SK-N-SH (cell line): ENCODE data around the gene PARD3B. TPM values are rescaled to one million over a fixed set of nuclear protein-coding genes. Genes with fewer than 3 reads are reported as not detected.
A peak's percentile ranks its signal among the peaks of the same experiment; 100 is the strongest.

Experiments
- CTCF ChIA-PET: fragments of 300-600, 350-600 bp; formaldehyde crosslinking; extraction: SDS; loops from one replicate; lab custom pipeline; 2021; lab: Yijun Ruan, JAX
- POLR2A ChIA-PET: fragments of 350-600 bp; sonication (Branson Sonifier 250); formaldehyde crosslinking; extraction: SDS; loops from one replicate; lab custom pipeline; 2020; ENCODE audit warnings: antibody characterized with exemption, inconsistent platforms; lab: Yijun Ruan, JAX
- DNase-seq: peaks from one replicate; pipeline ENCODE4 v3.0.0; 2012
- H2AFZ ChIP-seq: fragments of 200-600 bp; sonication (generic); 2 replicates; pipeline ENCODE4 v1.8.1; 2016; ENCODE audit warnings: antibody characterized with exemption, mild to moderate bottlenecking, low read depth
- H3F3A ChIP-seq: fragments of 200-600 bp; sonication (generic); replicated peaks from 2 replicates; pipeline ENCODE3; 2016; ENCODE audit warnings: antibody characterized with exemption, mild to moderate bottlenecking; ENCODE audit not compliant: insufficient read depth
- H3K27ac ChIP-seq, 2 experiments: fragments of 200-500 bp in 1 of 2; fragments of 200-600 bp in 1 of 2; sonication (Bioruptor generic) in 1 of 2; sonication (generic), shearing (Covaris generic) in 1 of 2; 2 replicates each; pipeline versions ENCODE4 v1.5.1 to v1.6.1; 2014 to 2016; ENCODE audit warnings: low read depth in 2 of 2, inconsistent platforms in 1 of 2, low read length in 1 of 2, mild to moderate bottlenecking in 1 of 2, mixed read lengths in 1 of 2
- H3K27me3 ChIP-seq: fragments of 200-600 bp; sonication (generic), shearing (Covaris generic); 2 replicates; pipeline ENCODE4 v1.6.1; 2016; ENCODE audit warnings: mixed run types; ENCODE audit not compliant: insufficient read depth
- H3K36me3 ChIP-seq, 2 experiments: fragments of 200-500 bp in 1 of 2; fragments of 200-600 bp in 1 of 2; sonication (Bioruptor generic) in 1 of 2; sonication (generic) in 1 of 2; replicated peaks in 1 of 2; 2 replicates each; pipeline versions ENCODE3 to v1.5.1; 2014 to 2016; ENCODE audit warnings: low read length in 1 of 2, mild to moderate bottlenecking in 1 of 2; ENCODE audit not compliant: insufficient read depth in 2 of 2, control insufficient read depth in 1 of 2
- H3K4me1 ChIP-seq, 2 experiments: fragments of 200-500 bp in 1 of 2; fragments of 200-600 bp in 1 of 2; sonication (Bioruptor generic) in 1 of 2; sonication (generic), shearing (Covaris generic) in 1 of 2; 2 replicates each; pipeline versions ENCODE4 v1.5.1 to v1.6.1; 2014 to 2016; ENCODE audit warnings: low read depth in 1 of 2, low read length in 1 of 2, mixed run types in 1 of 2; ENCODE audit not compliant: insufficient read depth in 2 of 2, control insufficient read depth in 1 of 2
- H3K4me2 ChIP-seq: fragments of 200-600 bp; sonication (generic), shearing (Covaris generic); 2 replicates; pipeline ENCODE4 v1.6.1; 2017; ENCODE audit warnings: mixed run types
- H3K4me3 ChIP-seq, 2 experiments: fragments of 200-500 bp in 1 of 2; fragments of 200-600 bp in 1 of 2; sonication (Bioruptor generic) in 1 of 2; sonication (generic), shearing (Covaris generic) in 1 of 2; 2 replicates each; pipeline versions ENCODE4 v1.5.1 to v1.8.1; 2014 to 2016; ENCODE audit warnings: low read depth in 2 of 2, inconsistent platforms in 1 of 2, low read length in 1 of 2, mild to moderate bottlenecking in 1 of 2, mixed read lengths in 1 of 2, moderate library complexity in 1 of 2
- H3K79me2 ChIP-seq: fragments of 200-600 bp; sonication (generic); 2 replicates; pipeline ENCODE4 v1.8.1; 2017; ENCODE audit warnings: mild to moderate bottlenecking; ENCODE audit not compliant: insufficient read depth
- H3K9ac ChIP-seq: fragments of 200-600 bp; sonication (generic); 2 replicates; pipeline ENCODE4 v1.6.1; 2017; ENCODE audit warnings: mixed run types
- H3K9me2 ChIP-seq: fragments of 200-600 bp; sonication (generic); 2 replicates; pipeline ENCODE4 v1.6.1; 2017; ENCODE audit warnings: mixed run types
- H3K9me3 ChIP-seq: fragments of 200-600 bp; sonication (generic); 2 replicates; pipeline ENCODE4 v1.6.1; 2017; ENCODE audit warnings: mixed run types, mild to moderate bottlenecking, moderate library complexity
- H4K20me1 ChIP-seq: fragments of 200-600 bp; sonication (generic); 2 replicates; pipeline ENCODE4 v1.6.1; 2017; ENCODE audit warnings: mild to moderate bottlenecking, mixed run types; ENCODE audit not compliant: insufficient read depth
- CHD2 ChIP-seq: fragments of 150-350 bp; IDR thresholded peaks from 2 replicates; pipeline ENCODE4 v1.6.1; 2018; ENCODE audit warnings: low read length; ENCODE audit not compliant: partially characterized antibody
- ELF1 ChIP-seq: IDR thresholded peaks from 2 replicates; pipeline ENCODE4 v1.4.0; 2012
- EP300 ChIP-seq, 2 experiments: IDR thresholded peaks; 2 replicates each; pipeline versions ENCODE4 v1.4.0 to v1.6.1; 2012; ENCODE audit warnings: borderline replicate concordance in 1 of 2, low read depth in 1 of 2, low read length in 1 of 2
- EZH2phosphoT487 ChIP-seq: fragments of 200-600 bp; sonication (generic); IDR thresholded peaks from 2 replicates; pipeline ENCODE4 v1.6.1; 2017; ENCODE audit warnings: low read depth, mixed run types, mild to moderate bottlenecking, antibody characterized with exemption, moderate library complexity, borderline replicate concordance
- FOSL2 ChIP-seq: IDR thresholded peaks from 2 replicates; pipeline ENCODE4 v1.4.0; 2012; ENCODE audit warnings: low read depth, mild to moderate bottlenecking, moderate library complexity, borderline replicate concordance
- FOXJ3 ChIP-seq: sonication (generic); formaldehyde crosslinking; IDR thresholded peaks from 2 replicates; pipeline ENCODE4 v1.5.1; 2020; ENCODE audit warnings: mild to moderate bottlenecking, missing genetic modification reagents
- FOXM1 ChIP-seq: IDR thresholded peaks from 2 replicates; pipeline ENCODE4 v1.4.0; 2012; ENCODE audit warnings: low read depth, mild to moderate bottlenecking
- GABPA ChIP-seq: IDR thresholded peaks from 2 replicates; pipeline ENCODE4 v1.4.0; 2012; ENCODE audit warnings: low read depth, mild to moderate bottlenecking
- GATA2 ChIP-seq: sonication (generic); formaldehyde crosslinking; IDR thresholded peaks from 2 replicates; pipeline ENCODE4 v1.5.0; 2020; ENCODE audit warnings: mild to moderate bottlenecking, missing genetic modification reagents
- JUND ChIP-seq: IDR thresholded peaks from 2 replicates; pipeline ENCODE4 v1.4.0; 2012
- MXI1 ChIP-seq: IDR thresholded peaks from 2 replicates; pipeline ENCODE4 v1.6.1; 2012; ENCODE audit warnings: mild to moderate bottlenecking, low read depth, low read length, improper control_type of control experiment
- NFIC ChIP-seq: IDR thresholded peaks from 2 replicates; pipeline ENCODE4 v1.4.0; 2012; ENCODE audit warnings: borderline replicate concordance
- POLR2AphosphoS5 ChIP-seq: IDR thresholded peaks from 2 replicates; pipeline ENCODE4 v1.6.1; 2012; ENCODE audit warnings: low read depth, low read length
- RAD21 ChIP-seq: IDR thresholded peaks from 2 replicates; pipeline ENCODE4 v1.6.1; 2012; ENCODE audit warnings: mild to moderate bottlenecking, low read length
- RCOR1 ChIP-seq: fragments of 150-350 bp; IDR thresholded peaks from 2 replicates; pipeline ENCODE4 v1.6.1; 2017; ENCODE audit warnings: antibody characterized with exemption, low read length
- RFX5 ChIP-seq: IDR thresholded peaks from 2 replicates; pipeline ENCODE4 v1.6.1; 2012; ENCODE audit warnings: mild to moderate bottlenecking, improper control_type of control experiment, low read length
- SIN3A ChIP-seq: IDR thresholded peaks from 2 replicates; pipeline ENCODE4 v1.6.1; 2012; ENCODE audit warnings: low read depth, mild to moderate bottlenecking, low read length, moderate library complexity, borderline replicate concordance
- TAF1 ChIP-seq: IDR thresholded peaks from 2 replicates; pipeline ENCODE4 v1.6.1; 2012; ENCODE audit warnings: low read depth, mild to moderate bottlenecking, low read length, moderate library complexity, borderline replicate concordance
- TCF12 ChIP-seq: IDR thresholded peaks from 2 replicates; pipeline ENCODE4 v1.4.0; 2012
- TEAD4 ChIP-seq: IDR thresholded peaks from 2 replicates; pipeline ENCODE4 v1.4.0; 2012; ENCODE audit warnings: mild to moderate bottlenecking, borderline replicate concordance; ENCODE audit not compliant: insufficient read depth
- YY1 ChIP-seq: IDR thresholded peaks from 2 replicates; pipeline ENCODE4 v1.4.0; 2012; ENCODE audit warnings: low read depth, mild to moderate bottlenecking
- WGBS: methylation state at CpG from one replicate; pipeline ENCODE4 v1.1.6; 2017; ENCODE audit warnings: low lambda C conversion rate; 5-methylcytosine and 5-hydroxymethylcytosine counted together
- polyA plus RNA-seq, 3 experiments: library from polyadenylated mRNA; depleted of rRNA; stranded (reverse); fragments of >200 nt; gene quantifications; 2 replicates each; pipeline ENCODE4 v1.2.3, GENCODE V29; 2012
- TF ChIP-seq, protein P1 (sequence below): IDR thresholded peaks from 2 replicates; pipeline ENCODE4; 2012
- TF ChIP-seq, protein P2 (sequence below): fragments of 150-350 bp; IDR thresholded peaks from 2 replicates; pipeline ENCODE4 v1.6.1; 2016; ENCODE audit warnings: mild to moderate bottlenecking, low read depth, low read length
- TF ChIP-seq, protein P3 (sequence below): IDR thresholded peaks from 2 replicates; pipeline ENCODE4 v1.6.1; 2012; ENCODE audit warnings: mild to moderate bottlenecking, low read depth, low read length, moderate library complexity
- TF ChIP-seq, protein P4 (sequence below): fragments of 200-600 bp; sonication (generic); IDR thresholded peaks from 2 replicates; pipeline ENCODE4 v1.6.1; 2017; ENCODE audit warnings: antibody characterized with exemption, mild to moderate bottlenecking, moderate library complexity
- TF ChIP-seq, protein P5 (sequence below): IDR thresholded peaks from 2 replicates; pipeline ENCODE4 v1.4.0; 2012; ENCODE audit warnings: low read depth, borderline replicate concordance

The PARD3B gene
- polyA plus RNA-seq, 1 of the 3 experiments (the other 2 are of a cell fraction) = 0.87 TPM

DNA sequence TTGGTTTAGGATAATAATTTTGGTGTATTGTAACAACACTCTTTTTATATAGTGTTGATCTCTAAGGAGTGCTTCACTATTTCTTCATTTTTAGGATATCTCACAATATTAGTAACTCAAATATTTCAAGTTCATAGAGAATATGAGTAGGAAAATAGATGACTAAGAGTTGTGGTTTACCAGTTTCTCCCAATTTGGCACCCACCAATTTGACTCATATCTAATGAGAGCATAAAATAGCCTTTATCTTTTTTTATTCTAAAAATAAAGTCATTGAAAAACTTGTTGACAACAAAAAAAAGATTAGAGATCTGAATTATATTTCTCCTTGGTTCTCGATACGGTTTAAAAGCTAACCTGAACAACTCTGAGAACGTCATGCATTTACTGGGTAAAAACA, 204.0 kb downstream of the PARD3B start:
- Histone ChIP-seq H3K27ac (peak overlapping the region in 1 of 2 experiments; percentile 23; a peak in 1 of 4 replicates), H2AFZ (no peak overlapping the region), H3K79me2 (no peaks in the 10 kb centered on the region), H3F3A (peaks cover 9% of the 10 kb centered on the region), H3K4me1 (peaks cover 0 to 3% of the 10 kb centered on the region in 2 experiments; a peak in 1 of 4 replicates), H4K20me1 (no peaks in the 10 kb centered on the region), H3K27me3 (no peaks in the 10 kb centered on the region), H3K36me3 (no peaks in the 10 kb centered on the region), H3K9me3 (no peaks in the 10 kb centered on the region), H3K9me2 (no peaks in the 10 kb centered on the region), H3K9ac (no peak overlapping the region), H3K4me3 (no peak overlapping the region), H3K4me2 (no peak overlapping the region)
- WGBS = 67% methylated on average over 3 of the region's 3 CpGs
- ChIA-PET POLR2A (no interaction called here), CTCF (no interaction called here)
- no peak for DNase-seq
- TF ChIP-seq CHD2 (no peak), JUND (peak; percentile 57; the same call in 1 of the 2 replicates), GABPA (no peak), FOXJ3 (no peak), EP300 (IDR thresholded peaks at IDR 0.05; ENCODE audit: borderline replicate concordance in 1 of 2, low read depth in 1 of 2, low read length in 1 of 2) (peak in 1 of 2 experiments; percentile 67; a peak in 1 of 4 replicates), RAD21 (no peak), FOXM1 (no peak), POLR2AphosphoS5 (no peak), GATA2 (CRISPR knock-in tag) (no peak), RCOR1 (no peak), EZH2phosphoT487 (no peak), NFIC (peak; percentile 68; the same call in 1 of the 2 replicates), FOSL2 (peak; percentile 56; the same call in 1 of the 2 replicates), TCF12 (peak; percentile 39; the same call in 1 of the 2 replicates), SIN3A (no peak), TEAD4 (no peak), RFX5 (no peak), YY1 (no peak), TAF1 (no peak), ELF1 (no peak), MXI1 (no peak)
- TF ChIP-seq, protein P1, sequence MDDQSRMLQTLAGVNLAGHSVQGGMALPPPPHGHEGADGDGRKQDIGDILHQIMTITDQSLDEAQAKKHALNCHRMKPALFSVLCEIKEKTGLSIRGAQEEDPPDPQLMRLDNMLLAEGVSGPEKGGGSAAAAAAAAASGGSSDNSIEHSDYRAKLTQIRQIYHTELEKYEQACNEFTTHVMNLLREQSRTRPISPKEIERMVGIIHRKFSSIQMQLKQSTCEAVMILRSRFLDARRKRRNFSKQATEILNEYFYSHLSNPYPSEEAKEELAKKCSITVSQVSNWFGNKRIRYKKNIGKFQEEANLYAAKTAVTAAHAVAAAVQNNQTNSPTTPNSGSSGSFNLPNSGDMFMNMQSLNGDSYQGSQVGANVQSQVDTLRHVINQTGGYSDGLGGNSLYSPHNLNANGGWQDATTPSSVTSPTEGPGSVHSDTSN = no peak
- TF ChIP-seq, protein P2, sequence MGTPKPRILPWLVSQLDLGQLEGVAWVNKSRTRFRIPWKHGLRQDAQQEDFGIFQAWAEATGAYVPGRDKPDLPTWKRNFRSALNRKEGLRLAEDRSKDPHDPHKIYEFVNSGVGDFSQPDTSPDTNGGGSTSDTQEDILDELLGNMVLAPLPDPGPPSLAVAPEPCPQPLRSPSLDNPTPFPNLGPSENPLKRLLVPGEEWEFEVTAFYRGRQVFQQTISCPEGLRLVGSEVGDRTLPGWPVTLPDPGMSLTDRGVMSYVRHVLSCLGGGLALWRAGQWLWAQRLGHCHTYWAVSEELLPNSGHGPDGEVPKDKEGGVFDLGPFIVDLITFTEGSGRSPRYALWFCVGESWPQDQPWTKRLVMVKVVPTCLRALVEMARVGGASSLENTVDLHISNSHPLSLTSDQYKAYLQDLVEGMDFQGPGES = no peak
- TF ChIP-seq, protein P3, sequence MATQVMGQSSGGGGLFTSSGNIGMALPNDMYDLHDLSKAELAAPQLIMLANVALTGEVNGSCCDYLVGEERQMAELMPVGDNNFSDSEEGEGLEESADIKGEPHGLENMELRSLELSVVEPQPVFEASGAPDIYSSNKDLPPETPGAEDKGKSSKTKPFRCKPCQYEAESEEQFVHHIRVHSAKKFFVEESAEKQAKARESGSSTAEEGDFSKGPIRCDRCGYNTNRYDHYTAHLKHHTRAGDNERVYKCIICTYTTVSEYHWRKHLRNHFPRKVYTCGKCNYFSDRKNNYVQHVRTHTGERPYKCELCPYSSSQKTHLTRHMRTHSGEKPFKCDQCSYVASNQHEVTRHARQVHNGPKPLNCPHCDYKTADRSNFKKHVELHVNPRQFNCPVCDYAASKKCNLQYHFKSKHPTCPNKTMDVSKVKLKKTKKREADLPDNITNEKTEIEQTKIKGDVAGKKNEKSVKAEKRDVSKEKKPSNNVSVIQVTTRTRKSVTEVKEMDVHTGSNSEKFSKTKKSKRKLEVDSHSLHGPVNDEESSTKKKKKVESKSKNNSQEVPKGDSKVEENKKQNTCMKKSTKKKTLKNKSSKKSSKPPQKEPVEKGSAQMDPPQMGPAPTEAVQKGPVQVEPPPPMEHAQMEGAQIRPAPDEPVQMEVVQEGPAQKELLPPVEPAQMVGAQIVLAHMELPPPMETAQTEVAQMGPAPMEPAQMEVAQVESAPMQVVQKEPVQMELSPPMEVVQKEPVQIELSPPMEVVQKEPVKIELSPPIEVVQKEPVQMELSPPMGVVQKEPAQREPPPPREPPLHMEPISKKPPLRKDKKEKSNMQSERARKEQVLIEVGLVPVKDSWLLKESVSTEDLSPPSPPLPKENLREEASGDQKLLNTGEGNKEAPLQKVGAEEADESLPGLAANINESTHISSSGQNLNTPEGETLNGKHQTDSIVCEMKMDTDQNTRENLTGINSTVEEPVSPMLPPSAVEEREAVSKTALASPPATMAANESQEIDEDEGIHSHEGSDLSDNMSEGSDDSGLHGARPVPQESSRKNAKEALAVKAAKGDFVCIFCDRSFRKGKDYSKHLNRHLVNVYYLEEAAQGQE = no peak
- TF ChIP-seq, protein P4, sequence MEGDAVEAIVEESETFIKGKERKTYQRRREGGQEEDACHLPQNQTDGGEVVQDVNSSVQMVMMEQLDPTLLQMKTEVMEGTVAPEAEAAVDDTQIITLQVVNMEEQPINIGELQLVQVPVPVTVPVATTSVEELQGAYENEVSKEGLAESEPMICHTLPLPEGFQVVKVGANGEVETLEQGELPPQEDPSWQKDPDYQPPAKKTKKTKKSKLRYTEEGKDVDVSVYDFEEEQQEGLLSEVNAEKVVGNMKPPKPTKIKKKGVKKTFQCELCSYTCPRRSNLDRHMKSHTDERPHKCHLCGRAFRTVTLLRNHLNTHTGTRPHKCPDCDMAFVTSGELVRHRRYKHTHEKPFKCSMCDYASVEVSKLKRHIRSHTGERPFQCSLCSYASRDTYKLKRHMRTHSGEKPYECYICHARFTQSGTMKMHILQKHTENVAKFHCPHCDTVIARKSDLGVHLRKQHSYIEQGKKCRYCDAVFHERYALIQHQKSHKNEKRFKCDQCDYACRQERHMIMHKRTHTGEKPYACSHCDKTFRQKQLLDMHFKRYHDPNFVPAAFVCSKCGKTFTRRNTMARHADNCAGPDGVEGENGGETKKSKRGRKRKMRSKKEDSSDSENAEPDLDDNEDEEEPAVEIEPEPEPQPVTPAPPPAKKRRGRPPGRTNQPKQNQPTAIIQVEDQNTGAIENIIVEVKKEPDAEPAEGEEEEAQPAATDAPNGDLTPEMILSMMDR = no peak
- TF ChIP-seq, protein P5, sequence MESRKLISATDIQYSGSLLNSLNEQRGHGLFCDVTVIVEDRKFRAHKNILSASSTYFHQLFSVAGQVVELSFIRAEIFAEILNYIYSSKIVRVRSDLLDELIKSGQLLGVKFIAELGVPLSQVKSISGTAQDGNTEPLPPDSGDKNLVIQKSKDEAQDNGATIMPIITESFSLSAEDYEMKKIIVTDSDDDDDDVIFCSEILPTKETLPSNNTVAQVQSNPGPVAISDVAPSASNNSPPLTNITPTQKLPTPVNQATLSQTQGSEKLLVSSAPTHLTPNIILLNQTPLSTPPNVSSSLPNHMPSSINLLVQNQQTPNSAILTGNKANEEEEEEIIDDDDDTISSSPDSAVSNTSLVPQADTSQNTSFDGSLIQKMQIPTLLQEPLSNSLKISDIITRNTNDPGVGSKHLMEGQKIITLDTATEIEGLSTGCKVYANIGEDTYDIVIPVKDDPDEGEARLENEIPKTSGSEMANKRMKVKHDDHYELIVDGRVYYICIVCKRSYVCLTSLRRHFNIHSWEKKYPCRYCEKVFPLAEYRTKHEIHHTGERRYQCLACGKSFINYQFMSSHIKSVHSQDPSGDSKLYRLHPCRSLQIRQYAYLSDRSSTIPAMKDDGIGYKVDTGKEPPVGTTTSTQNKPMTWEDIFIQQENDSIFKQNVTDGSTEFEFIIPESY = no peak
